GM23338 (cell line): ENCODE measurements around the gene FRAS1. TPM values are rescaled to one million over a fixed set of nuclear protein-coding genes. Genes with fewer than 3 reads are reported as not detected.

Source experiments
- ATAC-seq: fragments of 200-7000 bp; cut with Tn5 transposase; 3 replicates; pipeline ENCODE4 v1.9.1; 2020
- DNase-seq: peaks from one replicate; pipeline ENCODE4 v3.0.0-alpha.2; 2015; ENCODE audit warnings: low spot score
- H2AFZ ChIP-seq: fragments of 200-600 bp; sonication (generic); 2 replicates; pipeline ENCODE4 v1.8.0; 2016; ENCODE audit warnings: antibody characterized with exemption, mild to moderate bottlenecking, moderate library complexity
- H3F3A ChIP-seq: fragments of 200-600 bp; sonication (generic); replicated peaks from 2 replicates; pipeline ENCODE4 v1.8.0; 2017; ENCODE audit warnings: antibody characterized with exemption, mixed run types, low read depth
- H3K27ac ChIP-seq: fragments of 200-600 bp; sonication (generic); 2 replicates; pipeline ENCODE4 v1.6.1; 2016; ENCODE audit warnings: low read depth
- H3K27me3 ChIP-seq: fragments of 200-600 bp; sonication (generic); 2 replicates; pipeline ENCODE4 v1.8.0; 2016; ENCODE audit warnings: mild to moderate bottlenecking, mixed run types, moderate library complexity; ENCODE audit not compliant: insufficient read depth
- H3K36me3 ChIP-seq: fragments of 200-600 bp; sonication (generic); 2 replicates; pipeline ENCODE4 v1.8.0; 2016; ENCODE audit warnings: mild to moderate bottlenecking; ENCODE audit not compliant: insufficient read depth
- H3K4me1 ChIP-seq: fragments of 200-600 bp; sonication (generic); 2 replicates; pipeline ENCODE4 v1.8.0; 2016; ENCODE audit warnings: mild to moderate bottlenecking, moderate library complexity; ENCODE audit not compliant: insufficient read depth
- H3K4me2 ChIP-seq: fragments of 200-600 bp; sonication (generic); 2 replicates; pipeline ENCODE4 v1.7.1; 2017; ENCODE audit warnings: mixed run types
- H3K4me3 ChIP-seq: fragments of 200-600 bp; sonication (generic); 2 replicates; pipeline ENCODE4 v1.6.1; 2016; ENCODE audit warnings: mixed run types
- H3K79me2 ChIP-seq: fragments of 200-600 bp; sonication (generic); replicated peaks from 2 replicates; pipeline ENCODE4 v1.8.0; 2017; ENCODE audit warnings: mild to moderate bottlenecking; ENCODE audit not compliant: insufficient read depth
- H3K9me2 ChIP-seq: fragments of 200-600 bp; sonication (generic); 2 replicates; pipeline ENCODE4 v1.8.0; 2017; ENCODE audit not compliant: insufficient read depth
- H4K20me1 ChIP-seq: fragments of 200-600 bp; sonication (generic); replicated peaks from 2 replicates; pipeline ENCODE4 v1.8.0; 2017; ENCODE audit warnings: mild to moderate bottlenecking; ENCODE audit not compliant: insufficient read depth
- H3K27ac Mint-ChIP-seq: 2 replicates; pipeline ENCODE4 v1.8.0; 2020; ENCODE audit warnings: inconsistent platforms, mild to moderate bottlenecking, moderate library complexity, mixed read lengths
- H3K27me3 Mint-ChIP-seq: 3 replicates; pipeline ENCODE4 v1.8.0; 2022; ENCODE audit warnings: low read depth, mild to moderate bottlenecking, moderate library complexity, mixed read lengths, inconsistent platforms; ENCODE audit not compliant: insufficient read depth, poor library complexity
- H3K36me3 Mint-ChIP-seq: 3 replicates; pipeline ENCODE4 v1.8.0; 2021; ENCODE audit warnings: low read depth, mild to moderate bottlenecking, inconsistent platforms, moderate library complexity, mixed read lengths
- H3K4me1 Mint-ChIP-seq: 3 replicates; pipeline ENCODE4 v1.8.0; 2020; ENCODE audit warnings: mild to moderate bottlenecking, inconsistent platforms, mixed read lengths
- H3K4me3 Mint-ChIP-seq: 3 replicates; pipeline ENCODE4 v1.8.0; 2021; ENCODE audit warnings: moderate library complexity, mild to moderate bottlenecking, inconsistent platforms, mixed read lengths
- H3K9me3 Mint-ChIP-seq: 3 replicates; pipeline ENCODE4 v1.8.0; 2020; ENCODE audit warnings: moderate library complexity, mild to moderate bottlenecking, inconsistent platforms, mixed read lengths
- CREB1 ChIP-seq: fragments of 250-450 bp; sonication (Bioruptor Pico); IDR thresholded peaks from 2 replicates; pipeline ENCODE4 v1.5.0; 2020; ENCODE audit warnings: low read depth, mild to moderate bottlenecking, moderate library complexity
- CTCF ChIP-seq, 2 experiments: fragments of 200-600 bp in 1 of 2; sonication (generic) in 1 of 2; conservative IDR thresholded peaks; 2 replicates each; pipeline versions ENCODE4 v1.5.1 to v1.6.1; 2016 to 2017; ENCODE audit warnings: antibody characterized with exemption in 2 of 2, low read depth in 2 of 2, mild to moderate bottlenecking in 2 of 2, moderate library complexity in 1 of 2
- ETS1 ChIP-seq: IDR thresholded peaks from 2 replicates; pipeline ENCODE4 v1.6.1; 2016; ENCODE audit warnings: antibody characterized with exemption
- EZH2 ChIP-seq: fragments of 200-600 bp; sonication (generic); IDR thresholded peaks from one replicate; pipeline ENCODE4 v1.8.0; 2017; ENCODE audit warnings: antibody characterized with exemption, mild to moderate bottlenecking, low read depth; ENCODE audit not compliant: unreplicated experiment
- EZH2phosphoT487 ChIP-seq: fragments of 200-600 bp; sonication (generic); IDR thresholded peaks from one replicate; pipeline ENCODE4 v1.8.1; 2018; ENCODE audit warnings: antibody characterized with exemption; ENCODE audit not compliant: unreplicated experiment
- JUNB ChIP-seq: IDR thresholded peaks from one replicate; pipeline ENCODE4 v1.6.1; 2016; ENCODE audit warnings: antibody characterized with exemption; ENCODE audit not compliant: unreplicated experiment
- NANOG ChIP-seq: IDR thresholded peaks from 2 replicates; pipeline ENCODE4 v1.6.1; 2016; ENCODE audit warnings: antibody characterized with exemption, borderline replicate concordance
- POLR2AphosphoS5 ChIP-seq: IDR thresholded peaks from 2 replicates; pipeline ENCODE4 v1.6.1; 2016; ENCODE audit warnings: antibody characterized with exemption, low read depth
- REST ChIP-seq: IDR thresholded peaks from one replicate; pipeline ENCODE4 v1.6.1; 2018; ENCODE audit warnings: antibody characterized with exemption; ENCODE audit not compliant: unreplicated experiment
- STAT1 ChIP-seq: IDR thresholded peaks from one replicate; pipeline ENCODE4 v1.6.1; 2016; ENCODE audit warnings: antibody characterized with exemption; ENCODE audit not compliant: unreplicated experiment
- ZNF114 ChIP-seq: fragments of 250-450 bp; sonication (Bioruptor Pico); IDR thresholded peaks from 2 replicates; pipeline ENCODE4 v1.5.0; 2020; ENCODE audit warnings: mild to moderate bottlenecking, moderate library complexity
- ZNF331 ChIP-seq: fragments of 250-450 bp; sonication (Bioruptor Pico); IDR thresholded peaks from 2 replicates; pipeline ENCODE4 v1.5.0; 2020; ENCODE audit warnings: low read depth, mild to moderate bottlenecking, moderate library complexity
- ZNF462 ChIP-seq: fragments of 250-450 bp; sonication (Bioruptor Pico); IDR thresholded peaks from 2 replicates; pipeline ENCODE4 v1.5.0; 2020; ENCODE audit warnings: mild to moderate bottlenecking, moderate library complexity
- polyA plus RNA-seq: library from polyadenylated mRNA; unstranded; fragments of >200 nt; fragmentation: Nextera tagmentation; extraction: Ambion mirVana; gene quantifications from 2 replicates; pipeline ENCODE4 v1.2.1, GENCODE V29; 2016
- total RNA-seq: library from RNA; depleted of rRNA; stranded (reverse); fragments of >200 nt; shearing (Covaris generic); gene quantifications from 2 replicates; pipeline ENCODE4 v1.2.3, GENCODE V29; 2014

FRAS1 gene
- total and polyA plus RNA-seq, 2 experiments from 2014 or later, result 12.4 to 108 TPM

- Histone ChIP-seq H3K4me3 (no peak overlapping the region), H3K36me3 (no peaks in the 10 kb centered on the region), H3K4me2 (no peak overlapping the region), H2AFZ (no peak overlapping the region), H3K79me2 (no peaks in the 10 kb centered on the region), H3F3A (no peaks in the 10 kb centered on the region), H3K9me2 (no peaks in the 10 kb centered on the region), H4K20me1 (no peaks in the 10 kb centered on the region; the same call in 1 of the 2 replicates), H3K27ac (no peak overlapping the region), H3K27me3 (no peaks in the 10 kb centered on the region), H3K4me1 (0 out of 2 replicates have a peak, but pooled peaks cover 2% of the 10 kb centered on the region)
- DNase-seq (no peak), ATAC-seq (no peak)
- H3K9me3 Mint-ChIP-seq, result no peaks in the 10 kb centered on the region
- no peak overlapping the region for H3K4me3 Mint-ChIP-seq
- peaks cover 7% of the 10 kb centered on the region; the same call in 2 of the 3 replicates for H3K36me3 Mint-ChIP-seq
- no peaks in the 10 kb centered on the region for H3K27me3 Mint-ChIP-seq
- H3K4me1 Mint-ChIP-seq, result peaks cover 13% of the 10 kb centered on the region
- no peak overlapping the region for H3K27ac Mint-ChIP-seq
- TF ChIP-seq ZNF331 (CRISPR knock-in tag) (no peak), CTCF (conservative IDR thresholded peaks at IDR 0.05; ENCODE audit: low read depth in 2 of 2) (no peak), ZNF462 (CRISPR knock-in tag) (no peak), STAT1 (no peak), CREB1 (no peak), ZNF114 (CRISPR knock-in tag) (no peak), POLR2AphosphoS5 (no peak), EZH2phosphoT487 (no peak), JUNB (no peak), REST (no peak), ETS1 (no peak), NANOG (no peak), EZH2 (no peak)
Measured at GRCh38 chr4:78347527-78347926, 290.4 kb downstream of the FRAS1 start.
